CD4-positive, alpha-beta T cell treated with Interleukin-6 for 4 hours (primary cell): ENCODE results near the gene ACAP1.

ENCODE experiments used
- DNase-seq: peaks from one replicate; pipeline ENCODE4 v3.0.0-alpha.2; 2020; ENCODE audit warnings: mixed read lengths

The ACAP1 gene

GRCh38 chr17:7311110-7311705 is 25.1 kb upstream of the ACAP1 start:
- no peak for DNase-seq

DNA sequence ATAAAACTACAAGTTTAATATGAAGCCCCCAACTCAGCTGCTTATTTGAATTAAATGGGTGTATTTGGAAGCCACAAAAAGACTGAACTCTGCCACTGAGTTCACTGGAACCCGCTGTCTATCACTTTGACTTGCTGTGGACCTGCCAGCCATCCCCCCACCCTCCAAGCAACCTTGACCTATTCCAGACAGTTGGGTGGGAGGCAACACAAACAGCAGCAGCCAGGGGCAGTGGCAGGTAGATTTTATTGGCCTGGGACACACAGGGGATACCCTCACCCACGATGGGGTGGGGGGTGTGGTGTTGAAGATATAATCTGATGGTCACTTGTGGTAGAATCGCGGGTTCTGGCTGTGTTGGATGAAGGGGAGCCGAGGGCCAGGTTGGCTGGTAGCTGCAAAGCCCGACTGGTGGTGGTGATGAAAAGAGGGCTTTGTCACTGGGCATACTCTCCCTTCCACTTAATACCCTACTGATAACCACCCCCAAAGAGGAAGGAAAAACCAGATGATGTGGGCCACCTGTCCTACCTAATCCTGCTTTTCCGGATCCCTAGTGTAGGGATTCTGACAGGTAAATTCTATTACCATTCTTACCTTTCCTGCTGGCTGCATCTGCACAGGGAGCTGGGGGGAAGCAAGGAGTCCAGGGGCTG is 23.8 kb upstream of the ACAP1 start:
- DNase-seq, result no peak

GRCh38 chr17:7313088-7313889 is 23.0 kb upstream of the ACAP1 start:
- no peak for DNase-seq

DNA sequence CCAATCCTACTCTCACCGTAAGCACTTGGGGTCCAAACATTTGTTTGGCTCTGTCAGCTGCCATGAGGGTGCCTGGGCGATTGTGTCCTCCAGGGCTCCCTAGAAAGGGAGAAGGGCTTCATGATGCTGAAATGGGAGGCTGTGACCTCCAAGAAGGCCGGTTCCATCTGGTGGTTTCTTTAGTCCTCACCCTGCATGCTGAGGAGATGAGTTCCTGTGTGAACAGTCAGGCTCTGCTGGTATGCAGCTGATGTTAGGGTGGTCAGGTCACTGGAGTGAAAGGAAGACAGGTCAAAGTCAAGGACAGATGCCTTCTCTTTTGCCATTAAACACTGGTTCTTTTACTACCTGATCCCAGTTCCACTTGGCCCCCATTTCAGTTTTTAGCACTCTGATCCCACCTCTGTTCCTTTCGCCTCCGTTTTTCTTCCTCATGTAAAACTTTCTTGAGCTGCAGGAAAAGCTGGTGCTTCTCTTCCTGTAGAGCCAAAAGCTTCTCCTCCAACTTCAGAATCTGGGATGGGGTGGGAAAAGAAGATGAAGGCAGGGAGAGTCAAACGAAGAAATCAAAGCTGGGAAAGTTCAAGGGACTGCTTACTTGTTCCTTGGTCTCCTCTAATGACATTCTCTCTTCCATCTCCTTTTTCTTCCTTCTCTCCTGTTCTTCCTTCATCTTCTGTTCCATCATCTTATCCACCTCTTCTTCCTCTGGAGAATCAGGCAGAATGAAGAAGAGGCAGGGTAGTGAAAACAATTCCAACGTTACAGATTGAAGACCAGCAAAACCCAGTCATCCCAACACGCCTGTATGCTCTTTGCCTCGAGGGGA is 22.2 kb upstream of the ACAP1 start:
- DNase-seq, result no peak

GRCh38 chr17:7314719-7315569 is 21.4 kb upstream of the ACAP1 start, which contains the start of gene GPS2:
TSS of gene GPS2 (minus strand) at chr17:7315360. CDS start at chr17:7315052, 308 bp downstream.
- peak; percentile 94 for DNase-seq

GRCh38 chr17:7315570-7316235 is 20.6 kb upstream of the ACAP1 start:
- DNase-seq, result no peak

DNA sequence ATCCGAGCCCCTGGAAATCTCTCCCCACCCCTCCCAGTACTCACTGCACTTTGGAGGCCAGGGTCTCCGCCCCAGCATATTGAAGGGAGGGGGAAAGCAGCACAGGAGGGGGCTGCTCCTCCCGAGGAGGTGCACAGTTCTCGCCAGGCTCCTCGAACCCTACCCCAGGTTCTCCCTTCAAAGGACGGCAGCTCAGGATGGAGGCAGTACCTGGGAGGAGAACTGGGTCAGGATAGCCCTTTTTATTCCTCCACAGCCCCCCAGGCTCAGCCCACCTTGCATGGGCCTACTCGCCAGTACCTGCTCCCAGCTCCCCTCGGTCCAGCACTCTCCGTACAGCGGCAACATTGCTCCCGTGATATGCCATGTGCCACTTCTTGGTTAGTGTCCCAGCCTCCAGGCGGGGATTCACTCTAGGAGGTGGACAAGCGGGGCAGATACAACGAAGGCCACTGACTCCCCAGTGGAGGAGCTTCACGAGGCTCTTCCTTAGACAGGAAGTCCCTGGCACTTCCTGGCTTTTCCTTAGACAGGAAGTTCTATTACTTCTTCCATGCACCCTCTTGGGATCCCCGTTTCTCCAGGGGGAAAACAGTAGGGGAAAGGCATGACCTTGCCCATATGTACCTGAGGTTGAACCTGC is 19.0 kb upstream of the ACAP1 start:
- no peak for DNase-seq

GRCh38 chr17:7318121-7318860 is 18.0 kb upstream of the ACAP1 start:
- DNase-seq, result no peak

GRCh38 chr17:7321466-7321865 is 14.9 kb upstream of the ACAP1 start:
- DNase-seq, result no peak

DNA sequence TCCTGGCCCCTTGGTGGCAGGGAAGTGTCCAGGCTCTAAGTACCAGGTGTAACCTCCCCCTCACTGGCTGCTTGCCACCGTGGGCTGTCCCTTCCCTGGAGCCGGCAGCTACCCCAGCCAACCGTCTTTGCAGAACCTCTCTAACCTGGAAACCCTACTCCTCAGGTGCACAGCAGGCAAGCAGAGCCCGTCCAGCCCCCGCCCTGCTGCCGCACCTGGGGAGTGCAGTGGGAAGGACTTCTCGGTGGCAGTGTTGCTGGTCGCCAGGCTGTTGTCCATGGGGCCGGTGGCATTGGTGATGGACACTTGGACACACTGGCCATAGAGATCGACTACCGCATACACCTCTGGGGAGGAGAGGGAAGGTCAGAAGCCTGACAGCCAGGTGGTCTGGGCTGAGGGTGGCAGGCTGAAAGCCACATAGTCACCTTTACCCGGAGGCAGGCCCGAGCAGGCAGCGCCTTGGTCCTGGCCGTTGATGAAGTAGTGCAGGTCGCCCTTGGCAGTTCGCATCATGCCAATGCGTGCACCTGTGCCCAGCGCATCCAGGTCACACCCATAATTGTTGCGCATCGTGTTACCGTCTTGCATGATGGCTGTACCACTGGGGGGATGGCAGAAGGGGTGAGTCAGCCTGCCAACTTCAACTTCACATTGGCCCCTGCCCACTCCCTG is 13.7 kb upstream of the ACAP1 start:
- DNase-seq, result no peak

DNA sequence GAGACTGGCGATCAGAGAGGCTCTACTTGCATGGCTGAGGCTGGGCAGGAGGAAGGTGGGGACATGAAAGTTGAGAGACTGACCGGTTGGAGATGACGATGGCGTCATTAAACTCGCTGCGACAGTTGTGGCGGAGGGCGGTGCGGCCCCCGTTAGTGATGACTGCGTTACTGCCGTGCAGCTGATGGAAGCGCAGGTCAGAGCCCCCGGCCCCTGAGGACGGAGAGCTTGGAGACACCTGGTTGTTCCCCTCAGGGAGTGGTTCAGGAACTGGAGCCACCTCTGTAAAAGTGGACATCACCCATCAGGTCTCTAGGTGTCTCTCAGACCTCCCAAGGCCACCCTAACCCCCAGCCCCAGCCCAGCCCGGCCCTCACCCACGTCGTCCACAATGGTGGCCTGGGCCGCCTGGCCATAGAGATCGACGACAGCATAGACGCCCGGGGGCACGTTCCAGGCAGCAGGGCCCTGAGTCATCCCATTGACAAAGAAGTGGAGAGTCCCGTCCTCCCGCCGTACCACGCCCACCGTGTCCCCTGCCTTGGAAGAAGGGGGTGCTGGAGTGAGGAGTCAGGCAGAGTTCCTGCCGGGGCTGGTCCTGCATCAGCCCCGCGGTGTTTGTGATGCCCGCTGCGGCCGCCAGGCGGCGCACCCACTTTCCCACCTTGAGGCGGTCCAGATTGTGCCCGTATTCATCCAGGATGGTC is 12.4 kb upstream of the ACAP1 start:
- DNase-seq, result peak; percentile 74

DNA sequence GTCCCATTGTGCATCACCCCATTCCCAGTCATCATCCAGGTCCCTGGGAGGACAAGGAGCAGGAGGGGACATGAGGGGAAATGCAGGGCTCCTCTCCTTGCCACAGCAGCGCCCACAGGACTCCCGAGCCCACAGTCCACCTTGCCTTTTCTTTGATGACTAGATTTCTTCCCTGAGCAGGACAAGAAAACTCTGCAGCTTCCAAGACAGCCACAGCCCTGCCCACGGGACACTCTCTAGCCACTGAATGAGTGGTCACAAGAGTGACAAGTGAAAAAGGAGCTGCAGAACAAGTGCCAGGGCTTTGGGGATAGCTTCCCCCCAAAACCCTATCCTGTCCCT is 11.9 kb upstream of the ACAP1 start:
- no peak for DNase-seq

DNA sequence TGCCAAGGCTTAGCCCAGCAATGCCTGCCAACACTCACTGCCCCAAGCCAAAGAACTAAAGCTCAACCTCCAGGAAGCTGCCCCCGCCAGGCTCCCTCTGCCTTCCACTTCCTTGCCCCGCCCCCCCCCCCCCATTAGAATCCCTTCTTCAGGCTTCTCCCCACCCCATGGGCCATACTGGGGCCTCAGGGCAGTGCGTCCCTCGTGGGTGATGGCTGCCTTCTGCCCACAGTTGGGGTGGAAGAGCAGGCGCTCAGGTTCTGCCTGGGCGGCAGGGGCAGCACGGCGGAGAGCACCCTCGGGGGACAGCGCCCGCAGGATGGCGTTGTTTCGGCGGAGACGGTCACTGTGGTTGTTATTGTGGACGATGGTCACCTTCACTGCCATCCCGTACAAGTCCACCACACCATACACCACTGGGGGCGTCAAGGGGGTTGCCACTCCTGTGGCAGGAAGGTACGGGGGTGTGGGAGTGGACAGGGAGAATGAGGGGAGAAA is 11.2 kb upstream of the ACAP1 start:
- DNase-seq, result no peak

DNA sequence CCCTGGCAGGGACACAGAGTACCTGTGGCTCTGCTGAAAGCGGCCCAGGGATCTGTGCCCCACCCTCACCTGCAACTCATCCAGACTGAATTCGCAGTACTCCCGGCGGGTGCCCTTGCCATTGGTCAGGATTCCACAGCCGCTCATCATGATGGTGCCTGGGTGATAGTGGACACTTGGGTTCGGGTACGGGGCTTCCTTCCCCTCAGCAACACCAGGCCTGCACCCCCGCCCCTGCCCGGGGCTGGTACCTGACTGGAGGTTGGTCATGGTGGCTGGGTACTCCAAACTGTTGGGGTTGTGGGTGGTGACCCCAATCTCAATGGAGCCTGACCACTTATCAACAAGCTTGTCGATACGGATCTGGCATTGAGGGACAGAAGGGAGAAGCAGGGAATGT is 10.1 kb upstream of the ACAP1 start:
- no peak for DNase-seq

DNA sequence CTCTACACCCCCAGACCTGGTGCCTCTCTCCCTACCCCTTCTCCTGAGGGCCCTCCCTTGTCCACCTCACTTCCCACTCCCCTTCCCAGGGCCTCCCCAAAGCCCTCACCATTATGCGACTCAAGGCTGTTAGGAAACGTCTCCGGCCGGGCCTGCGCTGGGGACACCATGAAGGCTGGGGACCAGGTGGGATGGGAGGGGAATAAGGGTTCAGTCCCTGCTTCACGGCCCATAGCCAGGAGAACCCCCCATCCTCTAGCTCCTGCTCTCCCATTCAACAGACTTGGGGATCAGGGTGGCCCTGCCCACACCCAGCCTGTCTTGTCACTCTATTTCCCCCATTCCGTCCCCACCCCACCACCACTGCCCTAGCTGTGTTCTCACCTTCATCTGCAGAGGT is 9.3 kb upstream of the ACAP1 start:
- DNase-seq, result no peak

GRCh38 chr17:7327501-7327900 is 8.8 kb upstream of the ACAP1 start:
- no peak for DNase-seq

DNA sequence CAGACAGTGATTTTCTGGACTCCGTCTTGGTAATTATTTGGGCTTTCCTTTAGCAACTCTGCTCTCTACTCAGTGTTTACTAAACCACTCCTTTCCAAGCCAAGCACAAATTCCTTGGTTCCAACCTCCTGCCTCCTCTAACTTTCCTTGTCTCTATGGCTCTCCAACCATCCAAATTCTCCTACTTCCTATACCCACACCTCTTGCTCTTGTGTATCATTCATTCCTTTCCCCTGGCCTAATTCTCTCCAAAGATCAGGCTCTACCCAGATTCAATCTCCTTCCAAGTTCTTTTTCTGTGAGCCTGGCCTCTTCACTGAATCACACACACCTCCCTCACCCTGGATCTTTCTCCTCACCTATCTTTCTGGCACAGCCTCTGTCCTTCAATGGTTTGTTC is 8.3 kb upstream of the ACAP1 start:
- no peak for DNase-seq

DNA sequence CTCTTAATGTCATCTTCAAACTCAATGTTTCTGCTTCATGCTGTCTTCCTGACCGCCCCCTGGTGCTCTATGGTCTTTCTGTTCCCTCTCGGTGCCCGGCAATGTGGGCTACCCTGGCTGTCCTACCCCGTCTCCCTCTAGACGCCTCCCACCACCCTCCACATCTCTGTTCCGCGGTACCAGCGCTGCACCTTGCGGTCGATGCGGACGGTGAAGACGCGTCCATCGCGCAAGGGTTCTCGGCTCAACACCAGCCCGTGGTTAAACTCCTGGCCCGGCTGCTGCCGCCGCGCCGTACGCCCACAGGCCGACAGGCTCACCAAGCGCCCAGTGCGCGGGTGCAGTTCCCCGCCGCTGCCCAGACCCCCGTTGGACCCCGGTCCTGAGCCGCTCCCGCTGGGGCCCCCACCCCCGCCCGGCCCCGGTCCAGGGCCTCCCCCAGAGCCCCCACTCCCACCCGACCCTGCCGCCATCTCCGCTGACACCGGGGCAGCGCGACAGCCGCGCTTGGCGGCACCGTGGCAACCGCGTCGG is 7.4 kb upstream of the ACAP1 start, which contains the start of gene NEURL4:
Gene NEURL4, minus strand, starts transcription at position 496 of the 534 bp plus-strand sequence. Its CDS starts 23 bp downstream, at position 473.
- peak; percentile 25 for DNase-seq
